ENCODE data around the gene DMGDH.
A peak's percentile ranks its signal among the peaks of the same experiment; 100 is the strongest.
"Not testable (repeated sequence)": the region's sequence is repeated elsewhere in the genome, so short reads cannot be mapped to it uniquely, and the experiment has no call there.

DMGDH gene

DNA sequence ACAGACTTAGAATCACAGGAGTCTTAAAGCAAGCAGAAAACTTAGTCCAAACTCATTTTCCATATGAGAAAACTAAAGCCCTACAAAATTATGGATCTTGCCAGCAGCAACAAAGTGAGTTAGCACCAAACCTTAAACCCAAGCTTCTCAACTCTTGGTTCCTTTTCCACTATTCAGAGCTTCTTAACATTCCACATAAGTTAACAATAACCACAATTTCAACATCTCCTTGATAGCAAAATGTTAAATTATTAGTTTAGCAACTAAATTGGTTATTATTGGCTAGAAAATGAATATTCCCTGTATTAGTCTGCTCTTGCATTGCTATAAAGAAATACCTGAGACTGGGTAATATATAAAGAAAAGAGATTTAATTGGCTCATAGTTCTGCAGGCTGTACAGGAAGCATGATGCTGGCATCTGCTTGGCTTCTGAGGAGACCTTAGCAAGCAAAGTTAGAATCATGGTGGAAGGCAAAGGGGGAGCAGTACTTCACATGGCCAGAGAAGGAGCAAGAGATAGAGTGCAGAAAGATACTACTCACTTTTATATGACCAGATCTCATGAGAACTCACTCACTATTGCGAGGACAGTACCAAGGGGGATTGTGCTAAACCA lies 58.1 kb downstream of the DMGDH start:
- peak; percentile 36 for DNase-seq (ENCODE audit: low read depth)

DNA sequence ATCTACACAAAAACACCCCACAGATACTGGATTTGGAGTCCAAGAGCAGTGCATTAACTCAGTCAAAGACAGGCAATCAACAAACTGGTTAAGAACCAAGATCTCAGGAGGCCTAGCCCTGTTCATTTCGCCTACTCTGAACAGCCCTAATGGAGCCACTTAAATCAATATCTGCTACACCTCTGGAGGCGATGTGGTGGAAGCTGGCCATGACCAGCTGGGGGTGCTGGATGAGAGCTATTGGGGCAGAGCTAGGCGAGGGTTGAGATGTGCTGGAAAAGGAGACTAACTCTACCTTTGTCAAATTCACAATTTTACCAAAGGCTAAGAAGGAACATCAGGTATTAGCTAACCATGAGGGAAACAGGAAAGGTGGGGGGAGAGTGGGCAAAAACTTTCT lies 61.1 kb downstream of the DMGDH start:
- no peak for DNase-seq (ENCODE audit: low read depth)

DNA sequence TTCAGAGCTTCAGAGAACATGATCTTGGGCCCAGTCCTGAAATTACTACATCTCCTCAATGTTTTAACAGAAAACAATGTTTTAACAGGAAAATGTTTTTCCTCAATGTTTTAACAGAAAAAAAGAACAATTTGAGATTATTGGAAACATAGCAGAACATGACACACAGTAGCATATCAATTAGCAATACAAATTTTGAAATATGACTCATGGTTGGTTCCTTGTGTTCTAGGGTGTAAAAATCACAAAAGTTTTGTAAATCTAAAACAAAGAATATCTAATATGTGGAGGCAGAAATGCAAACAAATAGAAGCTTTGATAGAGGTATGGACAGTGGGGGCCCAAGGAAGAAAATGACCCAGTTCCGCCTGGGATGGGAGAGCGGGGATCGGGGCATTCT lies 61.6 kb downstream of the DMGDH start:
- DNase-seq (ENCODE audit: low read depth): no peak

DNA sequence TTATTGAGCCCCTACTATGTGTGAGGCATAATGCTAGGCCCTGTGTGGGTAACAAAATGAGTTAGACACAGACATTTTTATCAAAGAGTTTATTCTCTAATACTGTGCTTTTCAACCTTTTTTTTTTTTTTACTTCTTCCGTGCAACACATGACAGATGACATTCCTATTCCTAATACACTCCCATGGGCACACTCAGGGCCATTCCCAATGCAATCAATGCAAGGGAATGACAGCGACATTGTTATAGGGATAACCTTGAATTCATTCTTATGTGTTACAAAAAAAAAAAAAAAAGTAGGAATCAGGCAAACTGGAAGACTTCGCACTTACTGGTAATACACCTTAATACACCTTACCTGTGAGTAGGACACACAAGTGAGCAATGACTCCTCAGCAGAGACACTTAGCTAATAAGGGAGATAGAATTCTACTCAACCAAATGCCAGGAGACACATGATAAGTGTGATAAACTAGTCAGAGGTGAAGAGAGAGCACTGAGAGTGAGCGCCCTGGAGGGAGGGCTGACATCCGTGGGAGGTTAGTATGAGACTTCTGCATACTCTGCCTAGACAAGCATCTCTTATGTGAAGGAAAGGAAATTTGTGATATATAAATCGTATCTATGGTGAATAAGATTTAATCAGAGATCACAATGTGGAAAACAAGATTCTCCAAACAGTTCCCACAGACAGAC lies 63.4 kb downstream of the DMGDH start:
- no peak for DNase-seq (ENCODE audit: low read depth)

DNA sequence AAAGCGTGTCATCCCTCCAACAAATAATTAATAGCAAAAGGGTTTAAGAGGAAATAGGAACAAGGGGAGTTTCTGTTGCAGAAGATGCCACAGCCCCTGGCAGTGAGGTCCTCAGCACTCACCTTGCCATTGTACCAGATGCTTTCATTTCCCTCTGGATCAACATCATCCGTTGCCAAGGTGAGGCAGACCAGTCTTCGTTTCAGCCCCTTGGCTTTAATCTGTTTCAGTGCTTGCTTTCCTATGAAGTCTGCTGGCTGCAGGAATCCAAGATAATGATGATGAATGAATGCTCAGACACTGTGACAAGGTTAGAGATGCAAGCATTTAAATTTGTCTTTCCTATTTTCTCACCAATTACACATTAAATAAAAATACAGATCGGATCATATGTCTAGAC lies 64.3 kb downstream of the DMGDH start:
- no peak for DNase-seq (ENCODE audit: low read depth)

DNA sequence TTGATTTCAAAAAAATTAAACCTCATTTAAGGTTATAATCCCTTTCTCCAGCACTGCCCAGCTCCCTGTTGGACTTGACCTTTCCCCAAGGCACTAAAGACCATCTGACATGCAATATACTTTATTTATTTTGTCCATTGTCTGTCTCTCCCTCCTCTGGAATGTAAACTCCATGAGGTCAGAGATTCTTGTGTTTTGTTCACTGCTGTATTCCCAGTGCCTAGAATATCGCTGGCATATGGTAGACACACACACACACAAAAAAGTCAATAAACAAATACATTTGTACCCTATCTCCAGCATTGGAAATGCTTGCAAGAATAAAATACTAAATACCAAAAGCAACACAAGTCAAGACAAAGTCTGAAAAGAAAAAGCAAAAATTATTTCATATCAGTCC lies 67.1 kb downstream of the DMGDH start:
- no peak for DNase-seq (ENCODE audit: low read depth)

DNA sequence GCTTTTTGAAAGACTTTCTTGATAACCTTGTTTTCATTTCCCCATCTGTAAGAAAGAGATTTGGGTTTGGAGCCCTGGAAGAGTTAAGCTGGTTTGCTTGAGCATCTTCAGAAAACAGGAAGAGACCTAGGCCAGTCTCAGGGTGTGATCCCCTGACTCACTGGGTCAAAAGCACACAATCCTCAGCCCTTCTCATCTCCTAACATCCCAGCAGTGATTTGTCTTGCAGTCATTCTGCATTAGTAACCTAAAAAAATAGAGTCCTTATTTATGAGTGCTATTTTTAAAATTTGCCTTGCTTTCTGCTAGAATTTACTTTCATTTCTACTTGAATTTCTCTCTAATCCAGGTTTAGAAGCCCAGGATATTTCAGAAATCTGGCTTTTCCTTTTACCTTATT lies 68.0 kb downstream of the DMGDH start:
- no peak for DNase-seq (ENCODE audit: low read depth)

DNA sequence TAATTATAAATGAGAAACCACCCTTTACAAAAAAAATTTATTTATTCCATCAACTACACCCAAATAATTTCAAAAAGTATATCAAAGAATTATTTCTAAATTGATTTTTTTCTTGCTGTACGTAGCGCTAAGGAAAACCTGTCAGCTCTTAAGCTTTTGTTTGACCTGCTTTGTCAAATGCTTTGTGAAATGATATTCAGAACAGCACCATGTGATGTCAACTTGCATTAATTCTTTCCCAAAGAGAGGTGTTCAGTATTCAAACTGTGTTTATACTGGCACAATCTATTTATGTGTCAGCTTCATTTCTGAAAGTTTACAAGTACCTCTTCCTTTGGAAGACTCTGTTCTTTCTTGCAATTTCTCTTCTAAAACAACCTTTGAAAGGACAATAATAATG lies 72.4 kb downstream of the DMGDH start:
- no peak for DNase-seq (ENCODE audit: low read depth)

DNA sequence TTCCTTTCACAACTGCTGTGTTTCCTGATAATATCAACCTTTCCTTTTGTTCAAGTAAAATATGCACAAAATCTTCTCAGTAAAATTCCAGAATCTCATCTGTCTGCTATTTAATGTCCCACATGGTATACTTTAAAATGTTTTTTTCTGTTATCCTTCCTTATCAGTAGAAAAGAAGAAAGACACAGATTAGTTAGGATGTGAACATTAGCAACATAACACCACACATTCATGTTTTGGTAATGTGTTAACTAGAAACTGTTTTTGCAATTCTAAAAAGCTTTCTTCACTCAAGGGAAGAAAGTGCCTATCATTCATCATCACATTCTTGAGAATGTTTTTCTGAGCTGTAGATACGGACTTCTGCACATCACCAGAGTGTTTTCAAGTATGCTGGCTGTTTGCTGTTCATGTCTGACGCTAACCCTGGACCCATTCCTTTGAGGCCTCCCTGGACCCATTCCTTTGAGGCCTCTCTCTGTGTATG lies 73.9 kb downstream of the DMGDH start:
- peak; percentile 58 for DNase-seq (ENCODE audit: low read depth)

DNA sequence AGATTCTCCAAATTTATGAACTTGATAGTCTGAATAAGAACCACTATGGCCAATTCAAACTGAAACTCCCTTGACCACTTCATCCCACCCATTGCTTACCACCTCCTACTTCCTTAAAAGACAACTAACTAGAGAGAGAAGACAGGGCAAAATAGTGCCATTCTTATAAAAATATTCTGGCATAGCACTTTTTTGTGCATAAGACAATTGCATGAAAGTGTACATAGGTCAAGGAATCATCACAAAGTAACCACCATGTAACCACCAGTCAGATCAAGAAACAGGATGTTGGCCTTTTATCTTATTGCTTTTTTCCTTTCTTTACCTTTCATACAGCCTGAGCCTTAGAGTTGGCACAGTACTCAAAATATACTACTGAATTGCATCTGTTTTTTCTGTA lies 76.3 kb downstream of the DMGDH start:
- DNase-seq (ENCODE audit: low read depth): no peak

DNA sequence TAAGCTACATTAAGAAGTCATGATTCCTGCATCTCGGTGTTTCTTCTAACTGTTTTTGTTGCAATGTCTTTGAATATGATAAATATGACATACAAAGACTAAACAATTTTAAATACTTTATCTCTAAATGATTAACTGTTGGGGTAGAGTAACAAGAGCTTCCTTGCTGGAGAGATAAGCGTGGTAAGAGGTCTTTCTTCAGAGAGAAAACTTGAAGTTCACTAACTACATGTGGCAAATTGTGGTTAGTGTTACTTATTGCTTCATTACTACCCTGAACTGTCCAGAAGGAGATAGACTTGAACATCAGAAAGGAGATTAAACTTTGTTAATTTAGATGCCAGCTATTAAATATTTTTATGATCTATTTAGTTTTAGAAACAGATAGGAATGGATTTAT lies 77.3 kb downstream of the DMGDH start:
- peak; percentile 88 for DNase-seq (ENCODE audit: low read depth)

DNA sequence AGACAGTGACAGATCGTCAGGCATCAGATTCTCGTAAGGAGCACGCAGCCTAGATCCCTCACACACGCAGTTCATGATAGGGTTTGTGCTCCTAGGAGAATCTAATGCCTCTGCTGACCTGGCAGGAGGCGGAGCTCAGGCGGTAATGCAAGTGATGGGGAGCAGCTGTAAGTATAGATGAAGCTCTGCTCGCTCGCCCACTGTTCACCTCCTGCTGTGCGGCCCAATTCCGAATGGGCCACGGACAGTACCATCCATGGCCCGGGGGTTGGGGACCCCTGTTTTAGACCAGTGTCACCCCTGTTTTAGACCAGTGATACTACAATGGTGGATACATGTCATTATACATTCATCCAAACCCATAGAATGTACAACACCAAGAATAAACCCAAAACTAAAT lies 80.4 kb downstream of the DMGDH start:
- DNase-seq (ENCODE audit: low read depth): no peak

DNA sequence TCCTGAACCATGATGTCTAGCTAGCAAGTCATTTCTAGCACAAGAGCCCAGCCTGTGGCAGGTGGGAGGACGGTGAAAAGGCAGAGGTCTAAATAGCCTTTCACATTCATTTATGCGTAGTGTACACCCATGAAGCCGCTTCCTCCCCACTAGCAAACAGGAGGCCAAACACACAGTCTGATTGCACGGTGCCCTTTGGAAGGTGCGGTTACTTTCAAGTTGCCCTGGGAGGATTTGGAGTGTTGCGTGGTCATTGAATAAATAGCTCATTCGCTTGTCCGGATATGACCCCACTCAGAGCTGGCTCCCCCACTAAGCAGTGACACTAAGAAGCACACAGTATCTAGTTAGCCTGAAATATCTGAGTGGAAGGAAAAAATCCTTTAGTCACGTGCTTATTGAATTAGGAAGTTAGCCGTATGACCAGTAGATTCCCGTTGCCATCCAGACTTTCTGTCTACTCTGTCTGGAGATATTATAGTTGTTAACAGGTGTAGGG lies 83.7 kb downstream of the DMGDH start:
- peak; percentile 59 for DNase-seq (ENCODE audit: low read depth)

DNA sequence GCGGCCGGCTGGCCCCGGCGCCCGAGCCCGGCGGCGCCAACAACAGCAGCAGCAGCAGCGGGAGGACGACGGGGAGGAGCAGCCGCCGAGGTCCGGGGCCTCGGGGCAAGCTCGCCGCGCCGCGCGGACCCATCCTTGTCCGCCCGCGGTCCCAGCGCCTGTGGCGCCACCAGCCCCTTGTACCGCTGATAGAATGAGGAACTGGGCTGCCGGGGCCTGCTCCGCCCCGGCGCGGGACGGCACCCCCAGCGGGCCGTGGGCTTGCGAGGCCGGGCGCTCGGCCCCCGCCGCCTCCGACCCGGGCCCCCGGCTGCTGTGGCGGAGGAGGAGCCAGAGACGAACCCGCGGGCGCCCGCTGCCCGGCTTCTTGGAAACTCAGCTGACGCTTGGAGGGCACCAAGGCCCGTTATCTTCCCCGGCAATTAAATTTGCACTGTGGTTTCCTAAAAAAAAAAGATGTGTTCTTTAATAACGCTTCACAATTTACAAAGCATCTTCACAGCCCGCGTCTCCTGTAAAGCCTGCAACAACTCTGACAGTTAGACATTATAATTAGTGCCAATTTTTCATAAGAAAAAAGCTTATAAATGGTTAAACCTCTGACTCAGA lies 84.3 kb downstream of the DMGDH start, which contains the start of gene ARSB:
ARSB (minus strand) TSS at position 195 of the 609 bp plus-strand sequence; CDS start at position 133, 62 bp downstream.
- DNase-seq (ENCODE audit: low read depth): peak; percentile 28

DNA sequence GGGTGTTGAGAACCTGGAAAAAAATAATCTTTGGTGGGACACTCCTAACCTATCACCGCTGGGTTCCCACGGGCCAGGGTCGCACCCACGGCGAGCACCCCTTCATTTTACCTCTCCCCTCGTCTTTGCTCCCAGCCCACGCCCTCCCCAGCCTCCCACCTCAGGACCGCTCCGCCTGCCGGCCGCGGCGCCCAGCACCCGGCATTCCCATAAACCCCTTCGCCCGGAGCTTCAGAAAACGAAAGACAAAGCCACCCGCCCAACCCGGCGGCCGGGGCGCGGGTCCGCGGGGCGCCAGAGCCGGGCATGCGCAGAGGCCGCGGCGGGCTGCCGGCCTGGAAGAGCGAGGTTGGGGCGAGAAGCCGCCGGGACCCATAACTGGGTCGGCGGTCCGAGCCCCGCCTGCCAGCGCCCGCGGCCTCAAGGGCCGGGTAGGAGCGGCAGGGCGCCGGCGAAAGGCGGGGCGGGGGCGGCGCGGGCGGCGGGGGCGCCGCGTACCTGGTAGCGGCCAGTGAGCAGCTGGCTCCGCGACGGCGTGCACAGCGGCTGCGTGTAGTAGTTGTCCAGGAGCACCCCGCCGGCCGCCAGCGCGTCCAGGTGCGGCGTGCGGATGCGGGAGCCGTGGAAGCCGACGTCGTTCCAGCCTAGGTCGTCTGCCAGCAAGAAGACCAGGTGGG lies 84.9 kb downstream of the DMGDH start:
- peak; percentile 73 for DNase-seq (ENCODE audit: low read depth)

DNA sequence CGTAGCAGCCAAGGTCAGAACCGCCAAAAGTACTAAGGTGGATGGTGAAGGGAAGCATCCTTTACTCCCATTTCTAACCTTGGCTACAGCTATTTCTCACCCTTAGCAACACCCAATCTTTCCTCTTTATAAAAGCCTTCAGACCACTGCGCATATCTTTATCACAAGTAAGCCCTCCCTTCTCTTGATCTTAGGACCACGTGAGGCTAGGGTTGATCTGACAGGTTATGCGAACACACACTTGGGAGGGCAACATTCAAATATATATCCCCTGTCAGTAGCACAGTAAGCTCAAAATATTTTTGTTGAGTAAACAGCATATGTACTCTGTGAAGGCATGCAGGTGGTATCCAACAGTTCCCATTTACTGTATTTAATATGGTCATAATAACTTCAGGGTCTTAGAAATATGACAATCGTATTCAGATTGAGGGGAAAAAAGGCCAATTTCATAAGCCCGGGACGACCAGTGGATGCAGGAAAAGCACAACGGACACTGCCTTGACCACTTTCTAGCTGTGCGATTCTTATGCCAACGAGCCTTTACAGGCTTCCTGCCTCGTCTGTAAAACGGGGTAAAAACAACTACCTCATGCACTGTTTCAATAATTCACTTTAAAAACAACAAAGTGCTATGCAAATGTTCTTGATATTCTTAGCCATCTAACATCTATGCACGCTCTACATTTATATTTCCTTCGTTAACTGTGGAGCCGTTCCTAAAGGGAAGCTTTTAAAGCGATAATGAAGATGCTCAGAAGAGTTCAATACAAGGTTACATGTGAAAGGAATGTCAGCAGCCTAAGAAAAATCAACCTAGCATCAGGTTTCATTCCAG lies 85.7 kb downstream of the DMGDH start:
- DNase-seq (ENCODE audit: low read depth): no peak

DNA sequence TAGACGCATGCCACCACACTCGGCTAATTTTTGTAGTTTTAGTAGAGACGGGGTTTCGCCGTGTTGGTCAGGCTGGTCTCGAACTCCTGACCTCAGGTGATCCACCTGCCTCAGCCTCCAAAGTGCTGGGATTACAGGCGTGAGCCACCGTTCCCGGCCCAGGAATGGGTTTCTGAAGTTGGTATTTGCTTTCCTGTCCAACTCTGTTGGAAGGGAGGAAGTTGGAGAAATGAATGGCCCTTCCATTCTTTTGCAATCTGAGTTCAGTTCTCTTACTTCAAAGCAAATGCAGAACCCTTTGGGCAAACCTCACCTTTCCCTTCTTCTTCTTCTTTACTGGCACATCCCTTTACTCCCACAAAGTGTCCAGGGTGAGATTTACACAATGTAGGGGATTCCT lies 86.3 kb downstream of the DMGDH start:
- not testable (repeated sequence) for DNase-seq (ENCODE audit: low read depth)

DNA sequence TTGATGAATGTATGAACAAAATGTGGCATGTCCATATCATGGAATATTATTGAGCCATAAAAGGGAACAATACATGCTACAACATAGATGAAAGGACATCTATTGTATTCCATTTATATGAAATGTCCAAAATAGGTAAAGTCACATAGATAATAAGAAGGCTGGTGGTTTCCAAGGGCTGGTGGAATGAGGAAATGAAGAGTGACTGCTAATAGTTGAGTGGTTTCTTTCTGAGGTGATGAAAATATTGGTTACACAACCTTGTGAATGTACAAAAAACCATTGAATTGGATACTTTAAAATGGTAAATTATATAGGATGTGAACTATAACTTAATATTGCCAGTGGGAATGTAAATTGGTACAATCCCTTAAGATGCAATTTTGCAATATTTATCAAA lies 89.6 kb downstream of the DMGDH start:
- DNase-seq (ENCODE audit: low read depth): no peak

DNA sequence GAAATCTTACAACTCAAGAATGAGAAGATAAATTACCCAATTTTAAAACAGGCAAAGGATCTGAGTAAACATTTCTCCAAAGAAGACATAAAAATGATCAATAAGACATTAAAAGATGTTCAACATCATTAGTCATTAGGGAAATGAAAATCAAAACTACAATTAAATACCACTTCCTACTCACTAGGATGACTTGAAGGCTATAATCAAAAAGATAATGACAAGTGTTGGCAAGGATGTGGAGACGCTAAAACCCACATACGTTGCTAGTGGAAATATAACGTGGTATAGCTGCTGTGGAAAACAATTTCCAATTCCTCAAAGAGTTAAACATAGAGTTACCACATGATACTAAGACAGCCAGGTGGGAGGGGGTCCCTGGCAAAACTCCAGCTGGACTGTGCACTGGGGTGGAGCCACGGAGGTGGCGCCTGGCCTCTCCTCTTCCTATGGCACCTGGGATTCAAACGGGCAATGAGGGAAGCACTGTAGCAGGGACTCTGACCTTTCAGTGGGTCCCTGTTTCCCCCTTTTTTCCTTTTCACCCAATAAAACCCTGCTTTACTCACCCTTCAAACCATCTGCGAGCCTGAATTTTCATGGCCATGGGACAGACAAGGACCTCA lies 90.2 kb downstream of the DMGDH start:
- DNase-seq (ENCODE audit: low read depth): no peak

DNA sequence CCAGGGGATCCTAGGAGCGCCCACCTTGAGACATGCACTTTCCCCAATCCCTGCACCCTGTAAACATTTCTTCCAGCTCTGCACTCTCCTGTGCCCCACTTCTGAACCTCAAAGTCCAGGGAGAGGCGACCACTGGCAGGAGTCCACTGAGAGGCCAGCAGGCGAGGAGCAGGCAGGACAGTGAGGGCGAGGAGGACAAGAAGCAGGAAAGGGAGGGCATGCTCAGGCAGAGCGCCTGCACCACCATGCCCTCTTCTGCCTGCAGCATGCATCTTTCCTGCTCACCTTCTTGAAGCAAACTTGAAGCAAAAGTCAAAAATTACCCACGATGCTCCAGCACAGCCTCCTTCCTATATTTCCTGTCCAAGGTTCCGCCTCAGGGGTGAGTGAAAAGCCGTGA lies 94.4 kb downstream of the DMGDH start:
- DNase-seq (ENCODE audit: low read depth): no peak

DNA sequence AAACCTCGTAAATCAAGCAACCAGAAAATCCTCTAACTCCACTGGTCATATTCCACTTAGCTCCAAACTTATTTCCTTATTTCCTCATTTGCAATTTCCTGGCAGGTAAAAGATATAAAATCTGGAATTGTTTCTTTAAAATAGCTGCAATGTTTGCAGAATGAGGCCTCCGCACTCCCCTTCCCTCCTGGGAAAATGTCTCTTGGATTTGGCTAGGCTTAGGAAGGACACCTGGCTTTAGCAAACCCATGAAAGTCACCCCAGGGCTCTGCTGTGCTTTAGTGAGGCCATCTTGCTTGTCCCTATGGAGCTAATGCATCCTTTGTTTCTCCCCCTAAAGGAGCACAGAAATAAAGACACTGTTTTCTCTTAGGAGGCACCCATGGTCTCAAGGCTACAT lies 94.9 kb downstream of the DMGDH start:
- no peak for DNase-seq (ENCODE audit: low read depth)
